Thoracic aorta (tissue), 2 donors: Measurements from ENCODE around the gene KCNK3. TPM values are rescaled to one million over a fixed set of nuclear protein-coding genes. Genes with fewer than 3 reads are reported as not detected.

Experiments used
- ATAC-seq: fragments of 150-250 bp; one replicate; pipeline ENCODE4 v1.8.0; 2017; ENCODE audit warnings: low read depth; ENCODE audit not compliant: insufficient number of reproducible peaks, low FRiP score
- DNase-seq: peaks from one replicate; pipeline ENCODE4 v3.0.0-alpha.2; 2020; ENCODE audit warnings: low spot score
- H3K27ac ChIP-seq, 2 donors: fragments of 200-600 bp; sonication (generic); 1 replicate in 1 of 2; 2 replicates in 1 of 2; pipeline ENCODE4 v1.5.1; 2016; ENCODE audit warnings: mild to moderate bottlenecking in 2 of 2, moderate library complexity in 2 of 2
- H3K27me3 ChIP-seq: fragments of 200-600 bp; sonication (generic); replicated peaks from 2 replicates; pipeline ENCODE4 v1.6.0; 2016; ENCODE audit warnings: mild to moderate bottlenecking; ENCODE audit not compliant: insufficient read depth
- H3K36me3 ChIP-seq: fragments of 200-600 bp; sonication (generic); one replicate; pipeline ENCODE4 v1.5.1; 2016
- H3K4me1 ChIP-seq, 2 donors: fragments of 200-600 bp; sonication (generic); 1 replicate in 1 of 2; 2 replicates in 1 of 2; pipeline versions ENCODE4 v1.5.1 to v1.6.0; 2016; ENCODE audit warnings: low read depth in 2 of 2, mild to moderate bottlenecking in 1 of 2; ENCODE audit not compliant: control insufficient read depth in 1 of 2
- H3K4me3 ChIP-seq: fragments of 200-600 bp; sonication (generic); 2 replicates; pipeline ENCODE4 v1.5.1; 2016; ENCODE audit warnings: mild to moderate bottlenecking
- H3K9me3 ChIP-seq: fragments of 200-600 bp; sonication (generic); 2 replicates; pipeline ENCODE4 v1.5.1; 2016
- total RNA-seq, 2 donors: library from RNA; depleted of rRNA; stranded (reverse); fragments of >200 nt; gene quantifications; one replicate each; pipeline versions ENCODE4 v1.1.0 to v1.2.3, GENCODE V29; 2016
- TF ChIP-seq, protein P1 (sequence below): fragments of 200-600 bp; sonication (generic); IDR thresholded peaks from one replicate; pipeline ENCODE4 v1.5.1; 2019; ENCODE audit warnings: antibody characterized with exemption

KCNK3 gene
- total RNA-seq, 2 donors from 2014 or later, result 6.9 to 19.6 TPM

DNA sequence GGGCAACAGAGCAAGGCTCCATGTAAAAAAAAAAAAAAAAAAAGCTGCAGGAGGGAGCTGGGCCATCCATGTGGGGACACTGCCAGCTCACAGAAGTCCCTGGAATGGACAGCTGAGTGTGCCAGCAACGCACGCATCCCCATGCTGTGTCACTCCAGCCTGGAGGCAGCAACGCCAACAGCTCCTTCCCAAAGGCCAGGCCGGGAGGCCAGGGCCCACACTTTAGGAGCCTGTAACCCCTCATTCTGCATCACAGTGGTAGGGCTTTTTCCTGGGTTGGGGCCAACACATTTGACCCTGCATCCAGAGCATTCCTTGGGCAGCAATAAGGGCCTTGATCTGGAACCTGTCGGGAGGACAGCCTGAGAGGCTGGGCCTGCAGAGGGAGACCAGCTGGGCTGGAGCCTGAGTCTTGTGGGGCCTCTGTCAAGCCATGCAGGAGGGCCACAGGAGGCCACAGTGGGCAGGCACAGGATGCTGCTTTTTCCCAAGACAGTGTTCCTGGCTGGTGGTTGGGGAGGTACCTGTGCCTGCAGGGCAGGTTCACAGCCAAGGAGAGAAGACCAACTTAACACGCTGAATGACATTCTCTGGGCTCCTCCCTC lies 16.8 kb upstream of the KCNK3 start:
- Histone ChIP-seq H3K4me1 (peaks cover 0 to 9% of the 10 kb centered on the region in 2 donors), H3K27me3 (no peaks in the 10 kb centered on the region), H3K4me3 (no peak overlapping the region), H3K27ac (no peak overlapping the region), H3K36me3 (no peaks in the 10 kb centered on the region), H3K9me3 (no peaks in the 10 kb centered on the region)
- DNase-seq (no peak), ATAC-seq (no peak)
- TF ChIP-seq, protein P1, sequence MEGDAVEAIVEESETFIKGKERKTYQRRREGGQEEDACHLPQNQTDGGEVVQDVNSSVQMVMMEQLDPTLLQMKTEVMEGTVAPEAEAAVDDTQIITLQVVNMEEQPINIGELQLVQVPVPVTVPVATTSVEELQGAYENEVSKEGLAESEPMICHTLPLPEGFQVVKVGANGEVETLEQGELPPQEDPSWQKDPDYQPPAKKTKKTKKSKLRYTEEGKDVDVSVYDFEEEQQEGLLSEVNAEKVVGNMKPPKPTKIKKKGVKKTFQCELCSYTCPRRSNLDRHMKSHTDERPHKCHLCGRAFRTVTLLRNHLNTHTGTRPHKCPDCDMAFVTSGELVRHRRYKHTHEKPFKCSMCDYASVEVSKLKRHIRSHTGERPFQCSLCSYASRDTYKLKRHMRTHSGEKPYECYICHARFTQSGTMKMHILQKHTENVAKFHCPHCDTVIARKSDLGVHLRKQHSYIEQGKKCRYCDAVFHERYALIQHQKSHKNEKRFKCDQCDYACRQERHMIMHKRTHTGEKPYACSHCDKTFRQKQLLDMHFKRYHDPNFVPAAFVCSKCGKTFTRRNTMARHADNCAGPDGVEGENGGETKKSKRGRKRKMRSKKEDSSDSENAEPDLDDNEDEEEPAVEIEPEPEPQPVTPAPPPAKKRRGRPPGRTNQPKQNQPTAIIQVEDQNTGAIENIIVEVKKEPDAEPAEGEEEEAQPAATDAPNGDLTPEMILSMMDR, result no peak

DNA sequence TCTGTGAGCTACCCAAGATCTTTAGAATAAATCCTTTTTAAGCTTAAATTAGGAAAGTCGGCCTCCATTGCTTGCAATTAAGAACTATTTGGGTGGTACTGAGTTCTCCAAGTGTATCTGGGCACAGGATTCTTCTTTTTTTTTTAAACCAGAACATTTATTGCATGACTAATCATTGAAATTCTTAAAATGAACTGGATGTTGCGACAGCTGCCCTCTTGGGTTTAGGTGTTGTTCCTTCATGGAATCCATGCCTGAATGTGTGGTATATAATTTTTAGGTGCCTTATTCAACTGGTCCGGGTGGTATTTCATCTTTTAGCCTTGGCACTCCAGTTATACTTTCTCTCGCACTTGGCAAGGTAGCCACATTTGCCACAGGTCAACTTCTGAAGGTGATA lies 14.5 kb upstream of the KCNK3 start:
- no peak overlapping the region for H3K27ac ChIP-seq
- H3K4me1 ChIP-seq, result peaks cover 4 to 30% of the 10 kb centered on the region in 2 donors
- DNase-seq (no peak), ATAC-seq (no peak)
- H3K9me3 ChIP-seq, result no peaks in the 10 kb centered on the region
- TF ChIP-seq, protein P1, result no peak
- H3K36me3 ChIP-seq, result no peaks in the 10 kb centered on the region
- no peaks in the 10 kb centered on the region for H3K27me3 ChIP-seq
- no peak overlapping the region for H3K4me3 ChIP-seq

DNA sequence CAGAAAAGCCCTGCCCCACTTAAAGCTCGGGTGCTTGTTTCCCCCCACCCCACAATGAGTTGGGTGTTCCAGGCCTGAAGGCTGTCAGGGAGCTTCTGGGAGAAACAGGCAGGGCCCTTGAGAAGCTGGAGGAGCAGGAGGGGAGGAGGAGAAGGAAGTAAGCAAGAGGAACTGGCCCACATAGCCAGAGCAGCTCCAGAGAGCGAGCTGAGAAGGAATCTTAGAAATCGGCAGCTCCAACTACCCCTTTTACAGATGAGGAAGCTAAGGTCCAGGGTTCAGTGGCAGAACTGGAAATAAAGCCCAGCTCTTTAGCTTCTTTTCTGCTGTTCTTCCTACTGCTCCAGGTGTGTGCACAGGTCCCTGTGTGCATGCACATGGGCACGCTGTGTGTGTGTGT lies 12.7 kb upstream of the KCNK3 start:
- H3K4me3 ChIP-seq, result no peak overlapping the region
- no peak overlapping the region for H3K27ac ChIP-seq
- no peaks in the 10 kb centered on the region for H3K9me3 ChIP-seq
- peaks cover 4 to 30% of the 10 kb centered on the region in 2 donors for H3K4me1 ChIP-seq
- ATAC-seq (no peak), DNase-seq (no peak)
- H3K36me3 ChIP-seq, result no peaks in the 10 kb centered on the region
- TF ChIP-seq, protein P1, result no peak
- H3K27me3 ChIP-seq, result no peaks in the 10 kb centered on the region

DNA sequence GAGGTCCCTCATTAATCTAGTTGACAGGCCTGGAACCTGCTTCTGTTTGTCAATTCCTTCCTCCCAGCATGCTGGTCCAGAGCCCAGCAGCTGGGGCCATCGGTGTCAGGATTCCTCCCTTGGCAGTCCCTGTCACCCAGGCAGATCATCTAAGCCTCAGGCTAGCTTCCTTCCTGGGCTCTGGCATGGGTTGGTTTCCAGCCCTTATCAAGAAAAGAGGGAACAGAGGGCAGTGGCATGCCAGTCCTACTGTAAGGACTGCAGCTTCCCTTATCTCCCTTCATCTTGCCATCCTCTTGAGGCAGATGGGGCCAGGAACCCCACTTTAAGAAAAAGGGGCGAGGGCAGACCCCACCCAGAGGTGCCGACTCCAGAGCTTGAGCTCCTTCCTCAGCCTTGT lies 10.9 kb upstream of the KCNK3 start:
- H3K9me3 ChIP-seq, result no peaks in the 10 kb centered on the region
- peaks cover 4 to 30% of the 10 kb centered on the region in 2 donors for H3K4me1 ChIP-seq
- H3K4me3 ChIP-seq, result no peak overlapping the region
- TF ChIP-seq, protein P1, result no peak
- no peaks in the 10 kb centered on the region for H3K27me3 ChIP-seq
- no peaks in the 10 kb centered on the region for H3K36me3 ChIP-seq
- DNase-seq (no peak), ATAC-seq (no peak)
- H3K27ac ChIP-seq, result peak overlapping the region; percentile 81 to 85

DNA sequence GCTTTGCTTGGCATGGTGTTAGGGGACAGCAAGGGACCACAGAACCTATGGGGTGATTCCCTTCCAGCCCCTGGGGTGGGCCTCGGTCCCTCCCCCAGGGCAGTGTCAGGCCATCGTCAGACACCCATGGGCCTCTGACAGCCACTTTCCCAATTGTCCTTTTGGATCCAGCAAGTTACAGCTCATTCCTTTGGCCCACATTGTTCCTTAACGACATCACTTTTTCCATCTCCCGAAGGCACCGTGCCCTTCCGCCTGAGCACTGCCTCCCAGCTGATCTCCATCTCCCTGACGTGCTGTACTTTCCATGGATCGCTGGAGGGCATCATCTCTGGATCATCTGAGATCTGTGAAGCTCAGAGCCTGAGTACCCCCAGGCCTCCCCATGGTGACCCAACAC lies 10.4 kb upstream of the KCNK3 start:
- peaks cover 4 to 30% of the 10 kb centered on the region in 2 donors for H3K4me1 ChIP-seq
- H3K36me3 ChIP-seq, result no peaks in the 10 kb centered on the region
- DNase-seq (no peak), ATAC-seq (peak; percentile 66)
- no peak overlapping the region for H3K4me3 ChIP-seq
- TF ChIP-seq, protein P1, result no peak
- H3K9me3 ChIP-seq, result no peaks in the 10 kb centered on the region
- peak overlapping the region; percentile 81 to 85 for H3K27ac ChIP-seq
- H3K27me3 ChIP-seq, result no peaks in the 10 kb centered on the region
